Cerebellar cortex (tissue), 1 donor: ENCODE measurements around the gene TUBB4B.

Source experiments
- DNase-seq: peaks from one replicate; pipeline ENCODE4 v3.0.0-alpha.2; 2015; ENCODE audit warnings: low spot score

The TUBB4B gene

GRCh38 chr9:137212520-137212919 is 28.6 kb upstream of the TUBB4B start:
- DNase-seq = no peak

GRCh38 chr9:137213160-137214060 is 27.7 kb upstream of the TUBB4B start:
- DNase-seq = no peak

- no peak for DNase-seq
Observed at GRCh38 chr9:137214620-137215019, 26.5 kb upstream of the TUBB4B start.

GRCh38 chr9:137215196-137215986 is 25.7 kb upstream of the TUBB4B start:
- DNase-seq = no peak

- no peak for DNase-seq
Observed at GRCh38 chr9:137216188-137216965, 24.7 kb upstream of the TUBB4B start.

- no peak for DNase-seq
Observed at GRCh38 chr9:137217276-137218211, 23.5 kb upstream of the TUBB4B start.

GRCh38 chr9:137218212-137218753 is 22.8 kb upstream of the TUBB4B start:
- DNase-seq = no peak

- no peak for DNase-seq
Observed at GRCh38 chr9:137218754-137219271, 22.3 kb upstream of the TUBB4B start.

GRCh38 chr9:137219757-137220316 is 21.2 kb upstream of the TUBB4B start:
- no peak for DNase-seq

GRCh38 chr9:137220317-137221094 is 20.6 kb upstream of the TUBB4B start:
- no peak for DNase-seq

- no peak for DNase-seq
Observed at GRCh38 chr9:137221095-137221505, 20.0 kb upstream of the TUBB4B start.

GRCh38 chr9:137221506-137222111 is 19.5 kb upstream of the TUBB4B start:
- DNase-seq = no peak

- no peak for DNase-seq
Observed at GRCh38 chr9:137222190-137223077, 18.7 kb upstream of the TUBB4B start, which contains the start of gene RNF208. TSS of gene RNF208 (minus strand) at chr9:137222240. CDS start at chr9:137221212, 1,028 bp downstream.

- DNase-seq = peak; percentile 98
Observed at GRCh38 chr9:137223078-137223970, 17.8 kb upstream of the TUBB4B start.

GRCh38 chr9:137224830-137225694 is 16.0 kb upstream of the TUBB4B start, which contains the start of gene CYSRT1:
TSS of gene CYSRT1 (plus strand) at chr9:137225174. CDS start at chr9:137225622, 448 bp downstream.
- DNase-seq = no peak
